HUES48 (cell line): ENCODE data around the gene MYLK3.

Experiments
- H3K27ac ChIP-seq: one replicate; pipeline ENCODE4 v1.7.0; 2013; ENCODE audit warnings: low read depth, low read length, inconsistent platforms
- H3K27me3 ChIP-seq: 2 replicates; pipeline ENCODE4 v1.6.1; 2013; ENCODE audit warnings: mild to moderate bottlenecking, low read length; ENCODE audit not compliant: control insufficient read depth, insufficient read depth
- H3K36me3 ChIP-seq: 2 replicates; pipeline ENCODE4 v1.6.1; 2013; ENCODE audit warnings: low read length; ENCODE audit not compliant: control insufficient read depth, insufficient read depth
- H3K4me1 ChIP-seq: 2 replicates; pipeline ENCODE4 v1.6.1; 2013; ENCODE audit warnings: mild to moderate bottlenecking, low read length; ENCODE audit not compliant: control insufficient read depth, insufficient read depth
- H3K4me3 ChIP-seq: 2 replicates; pipeline ENCODE4 v1.5.1; 2013; ENCODE audit warnings: mild to moderate bottlenecking, low read depth, low read length
- H3K9ac ChIP-seq: 2 replicates; pipeline ENCODE4 v1.6.1; 2013; ENCODE audit warnings: mild to moderate bottlenecking, low read depth, low read length, moderate library complexity
- H3K9me3 ChIP-seq: 2 replicates; pipeline ENCODE4 v1.6.1; 2013; ENCODE audit warnings: low read length; ENCODE audit not compliant: control insufficient read depth, insufficient read depth

MYLK3 gene

DNA sequence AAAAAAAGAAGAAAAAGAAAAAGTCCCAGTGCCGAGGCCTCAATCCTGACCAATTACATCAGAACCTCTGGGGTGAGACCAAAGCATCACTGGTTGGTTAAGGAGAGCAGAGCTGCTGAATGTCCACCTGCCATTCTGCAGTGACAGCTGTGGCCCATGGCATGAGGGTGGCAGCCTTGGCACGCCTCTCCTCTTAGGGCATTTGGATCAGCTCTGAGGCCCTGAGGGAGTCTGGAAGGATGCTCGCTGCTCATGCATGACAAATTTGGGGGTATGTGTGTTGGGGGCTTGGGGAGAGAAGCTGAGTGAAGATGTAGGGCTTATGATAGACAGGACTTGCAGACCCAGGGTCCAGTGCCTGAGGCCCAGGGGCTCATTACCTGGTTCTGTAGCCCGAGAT lies 26.3 kb downstream of the MYLK3 start:
- no peak overlapping the region for H3K4me3 ChIP-seq
- H3K9ac ChIP-seq: no peak overlapping the region
- peaks cover 5% of the 10 kb centered on the region for H3K9me3 ChIP-seq
- no peak overlapping the region for H3K27ac ChIP-seq
- H3K36me3 ChIP-seq: no peaks in the 10 kb centered on the region
- H3K4me1 ChIP-seq: no peaks in the 10 kb centered on the region
- H3K27me3 ChIP-seq: no peaks in the 10 kb centered on the region

DNA sequence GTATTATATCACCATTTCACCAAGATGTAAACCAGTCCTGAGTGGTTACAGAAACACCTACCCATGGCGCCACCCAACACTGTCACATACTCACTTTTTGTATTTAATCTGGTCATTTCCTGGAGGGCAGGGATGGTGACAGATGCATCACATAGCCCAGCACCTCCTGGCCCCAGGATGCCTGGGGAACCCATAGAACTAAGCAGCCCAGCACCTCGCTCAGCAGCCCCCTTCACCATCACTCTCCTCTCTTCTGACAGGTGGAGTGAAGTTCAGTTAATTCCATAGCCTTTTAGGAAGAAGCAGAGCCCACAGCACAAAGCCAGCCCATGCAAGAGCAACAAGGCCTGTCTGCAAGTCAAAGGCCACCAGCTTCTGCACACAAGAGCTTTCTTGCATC lies 27.5 kb downstream of the MYLK3 start:
- Histone ChIP-seq H3K4me3 (no peak overlapping the region), H3K4me1 (no peaks in the 10 kb centered on the region), H3K27ac (no peak overlapping the region), H3K9ac (no peak overlapping the region), H3K27me3 (no peaks in the 10 kb centered on the region), H3K9me3 (peaks cover 5% of the 10 kb centered on the region), H3K36me3 (no peaks in the 10 kb centered on the region)

DNA sequence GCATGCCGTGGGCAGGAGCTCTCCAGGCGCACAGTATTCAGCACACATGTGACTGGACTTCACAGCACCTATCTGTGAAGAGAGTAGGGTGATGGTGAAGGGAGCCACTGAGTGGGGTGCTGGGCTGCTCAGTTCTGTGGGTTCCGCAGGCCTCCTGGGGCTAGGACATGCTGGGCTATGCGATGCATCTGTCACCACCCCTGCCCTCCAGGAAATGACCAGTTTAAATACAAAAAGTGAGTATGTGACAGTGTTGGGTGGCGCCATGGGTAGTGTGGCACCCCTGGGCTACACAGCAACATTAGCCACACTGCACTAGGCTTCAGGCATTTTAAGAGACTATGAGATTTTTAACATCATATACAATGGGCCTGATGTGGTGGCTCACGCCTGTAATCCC lies 28.6 kb downstream of the MYLK3 start:
- Histone ChIP-seq H3K9ac (no peak overlapping the region), H3K4me1 (no peaks in the 10 kb centered on the region), H3K4me3 (no peak overlapping the region), H3K9me3 (peaks cover 3% of the 10 kb centered on the region), H3K36me3 (no peaks in the 10 kb centered on the region), H3K27ac (no peak overlapping the region), H3K27me3 (no peaks in the 10 kb centered on the region)

DNA sequence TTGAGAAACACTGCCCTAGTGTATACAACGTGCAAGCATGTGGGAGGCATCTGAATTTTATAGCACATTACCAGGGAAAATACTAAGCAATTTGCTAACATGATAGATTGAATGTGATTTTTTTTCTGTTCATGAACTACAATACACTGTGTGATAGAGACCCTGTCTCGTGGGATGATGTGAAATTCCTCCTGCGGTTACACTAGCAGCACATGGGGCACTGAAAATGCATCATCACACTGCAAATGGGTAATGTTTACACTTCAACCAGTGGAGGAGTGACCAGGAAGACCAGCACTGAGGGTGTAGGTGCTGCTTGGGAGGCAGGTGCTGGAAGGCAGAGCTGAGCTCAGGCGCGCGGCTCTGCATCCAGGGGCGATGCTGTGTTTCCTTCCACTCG lies 29.9 kb downstream of the MYLK3 start:
- H3K4me1 ChIP-seq: no peaks in the 10 kb centered on the region
- H3K36me3 ChIP-seq: no peaks in the 10 kb centered on the region
- H3K27ac ChIP-seq: no peak overlapping the region
- no peak overlapping the region for H3K4me3 ChIP-seq
- H3K9me3 ChIP-seq: no peaks in the 10 kb centered on the region
- H3K27me3 ChIP-seq: no peaks in the 10 kb centered on the region
- no peak overlapping the region for H3K9ac ChIP-seq

DNA sequence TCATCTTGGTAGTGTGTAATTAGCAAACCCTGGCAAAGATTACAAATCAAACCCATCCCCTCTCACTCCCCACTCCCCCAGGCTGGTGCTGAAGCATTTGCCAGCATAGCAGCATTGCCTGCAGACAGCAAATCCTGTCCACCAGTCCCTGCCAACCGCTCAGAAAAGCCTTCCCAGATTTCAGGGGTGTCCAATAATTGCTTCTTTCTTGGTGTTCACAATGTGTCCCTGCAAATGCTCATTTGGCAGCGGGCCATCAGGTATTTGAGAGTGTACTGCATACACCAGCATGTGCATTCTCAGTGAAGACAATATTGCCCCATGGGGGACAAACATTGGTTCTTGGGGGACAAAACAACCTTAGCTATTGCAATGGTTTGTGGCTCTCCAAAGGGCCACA lies 30.5 kb downstream of the MYLK3 start:
- Histone ChIP-seq H3K4me3 (no peak overlapping the region), H3K36me3 (no peaks in the 10 kb centered on the region), H3K9ac (no peak overlapping the region), H3K27ac (no peak overlapping the region), H3K27me3 (no peaks in the 10 kb centered on the region), H3K9me3 (no peaks in the 10 kb centered on the region), H3K4me1 (no peaks in the 10 kb centered on the region)

DNA sequence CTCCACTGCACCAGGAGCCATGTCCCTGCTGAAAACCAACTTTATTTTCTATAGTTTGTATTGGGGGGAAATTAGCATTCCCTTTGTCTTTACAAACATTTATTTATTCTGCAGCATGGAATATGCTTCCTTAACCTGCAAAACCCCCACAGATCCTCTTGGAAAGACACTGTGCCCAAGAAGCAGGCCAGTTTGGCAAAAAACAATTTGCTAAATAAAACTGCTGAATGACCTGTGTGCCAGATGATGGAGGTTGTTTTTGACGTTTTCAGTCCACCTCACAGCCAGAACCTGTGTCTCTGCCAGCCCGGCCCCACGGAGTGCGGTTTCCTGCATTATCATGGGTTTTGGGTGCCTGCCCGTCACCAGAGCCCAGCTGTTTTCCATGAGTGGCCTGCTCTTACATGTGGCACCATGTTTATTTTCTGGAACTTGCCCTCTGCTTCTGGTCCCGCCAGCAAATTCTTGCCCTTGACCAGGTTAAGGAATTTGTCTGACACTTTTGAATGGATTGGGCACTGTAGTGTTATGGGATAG lies 32.3 kb downstream of the MYLK3 start:
- no peaks in the 10 kb centered on the region for H3K27me3 ChIP-seq
- H3K36me3 ChIP-seq: no peaks in the 10 kb centered on the region
- no peak overlapping the region for H3K4me3 ChIP-seq
- no peak overlapping the region for H3K9ac ChIP-seq
- no peaks in the 10 kb centered on the region for H3K4me1 ChIP-seq
- H3K27ac ChIP-seq: no peak overlapping the region
- H3K9me3 ChIP-seq: no peaks in the 10 kb centered on the region

DNA sequence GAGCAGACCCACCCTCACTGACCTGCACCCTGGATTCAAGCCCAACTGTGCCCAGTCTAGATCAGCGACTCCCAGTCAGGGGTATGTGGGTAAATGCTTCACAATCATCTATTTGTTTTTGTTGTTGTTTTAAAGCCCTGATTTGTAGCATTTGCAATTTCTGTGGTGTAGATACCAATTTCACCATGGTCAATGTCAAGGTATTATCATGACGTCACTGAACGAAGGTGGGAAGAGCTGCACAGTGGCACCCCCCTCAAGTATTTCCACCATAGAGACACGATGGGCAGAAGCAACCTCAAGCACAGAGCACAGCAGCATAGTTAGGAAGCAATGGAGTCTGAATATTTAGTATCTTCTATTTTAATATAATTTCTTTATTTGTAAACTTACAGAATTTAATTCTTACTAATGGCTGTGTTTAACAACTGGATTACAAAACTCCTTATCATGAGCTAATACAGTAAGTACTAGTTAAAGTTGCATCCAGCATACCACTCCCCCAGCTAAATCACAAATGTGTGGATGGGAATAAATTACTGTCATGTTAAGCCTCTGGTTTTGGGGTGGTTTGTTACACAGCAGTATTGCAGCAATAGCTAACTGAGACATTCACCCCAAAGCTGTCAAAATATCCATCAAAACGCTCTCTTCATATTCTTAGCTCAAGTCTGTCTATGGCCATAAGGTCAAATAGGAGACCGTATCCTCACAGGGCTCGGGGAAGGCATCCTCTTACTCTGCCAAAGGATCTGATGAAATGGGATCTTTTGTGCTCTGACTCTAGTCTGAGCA lies 33.1 kb downstream of the MYLK3 start:
- Histone ChIP-seq H3K9ac (no peak overlapping the region), H3K4me3 (no peak overlapping the region), H3K27ac (no peak overlapping the region), H3K36me3 (no peaks in the 10 kb centered on the region), H3K9me3 (no peaks in the 10 kb centered on the region), H3K27me3 (no peaks in the 10 kb centered on the region), H3K4me1 (no peaks in the 10 kb centered on the region)

DNA sequence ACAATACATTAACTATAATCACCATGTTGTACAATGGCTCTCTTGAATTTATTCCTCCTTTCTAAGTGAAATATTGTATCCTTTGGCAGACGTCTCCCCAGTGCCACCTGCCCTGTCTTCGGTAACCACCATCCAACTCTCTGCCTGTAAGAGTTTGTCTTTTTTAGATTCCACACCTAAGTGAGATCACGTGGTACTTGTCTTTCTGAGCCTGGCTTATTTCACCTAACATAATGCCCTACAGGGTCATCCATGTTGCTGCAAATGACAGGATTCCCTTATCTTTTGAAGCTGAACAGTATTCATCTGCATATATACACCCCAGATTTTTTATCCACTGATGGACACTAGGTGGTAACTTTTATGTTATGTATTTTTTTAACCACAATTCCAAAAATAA lies 34.5 kb downstream of the MYLK3 start:
- Histone ChIP-seq H3K4me3 (no peak overlapping the region), H3K36me3 (no peaks in the 10 kb centered on the region), H3K4me1 (no peaks in the 10 kb centered on the region), H3K27ac (no peak overlapping the region), H3K27me3 (no peaks in the 10 kb centered on the region), H3K9me3 (no peaks in the 10 kb centered on the region), H3K9ac (no peak overlapping the region)

DNA sequence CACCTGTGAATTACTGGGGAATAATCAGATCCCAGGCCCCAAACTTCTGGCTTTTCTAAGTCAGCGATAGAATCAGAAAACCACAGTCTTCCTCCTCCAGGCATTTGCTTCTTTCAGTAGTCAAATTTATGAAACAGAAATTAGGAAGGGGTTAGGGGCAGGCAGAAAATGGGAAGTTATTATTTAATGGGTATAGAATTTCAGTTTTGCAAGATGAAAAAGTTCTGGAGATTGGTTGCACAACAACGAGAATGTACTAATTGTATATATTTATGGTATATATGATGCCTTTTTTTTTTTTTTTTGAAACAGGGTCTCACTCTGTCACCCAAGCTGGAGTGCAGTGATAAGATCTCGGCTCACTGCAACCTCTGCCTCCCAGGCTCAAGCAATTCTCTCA lies 35.2 kb downstream of the MYLK3 start:
- no peaks in the 10 kb centered on the region for H3K4me1 ChIP-seq
- H3K36me3 ChIP-seq: no peaks in the 10 kb centered on the region
- no peak overlapping the region for H3K9ac ChIP-seq
- H3K27ac ChIP-seq: no peak overlapping the region
- H3K9me3 ChIP-seq: no peaks in the 10 kb centered on the region
- no peak overlapping the region for H3K4me3 ChIP-seq
- H3K27me3 ChIP-seq: no peaks in the 10 kb centered on the region

DNA sequence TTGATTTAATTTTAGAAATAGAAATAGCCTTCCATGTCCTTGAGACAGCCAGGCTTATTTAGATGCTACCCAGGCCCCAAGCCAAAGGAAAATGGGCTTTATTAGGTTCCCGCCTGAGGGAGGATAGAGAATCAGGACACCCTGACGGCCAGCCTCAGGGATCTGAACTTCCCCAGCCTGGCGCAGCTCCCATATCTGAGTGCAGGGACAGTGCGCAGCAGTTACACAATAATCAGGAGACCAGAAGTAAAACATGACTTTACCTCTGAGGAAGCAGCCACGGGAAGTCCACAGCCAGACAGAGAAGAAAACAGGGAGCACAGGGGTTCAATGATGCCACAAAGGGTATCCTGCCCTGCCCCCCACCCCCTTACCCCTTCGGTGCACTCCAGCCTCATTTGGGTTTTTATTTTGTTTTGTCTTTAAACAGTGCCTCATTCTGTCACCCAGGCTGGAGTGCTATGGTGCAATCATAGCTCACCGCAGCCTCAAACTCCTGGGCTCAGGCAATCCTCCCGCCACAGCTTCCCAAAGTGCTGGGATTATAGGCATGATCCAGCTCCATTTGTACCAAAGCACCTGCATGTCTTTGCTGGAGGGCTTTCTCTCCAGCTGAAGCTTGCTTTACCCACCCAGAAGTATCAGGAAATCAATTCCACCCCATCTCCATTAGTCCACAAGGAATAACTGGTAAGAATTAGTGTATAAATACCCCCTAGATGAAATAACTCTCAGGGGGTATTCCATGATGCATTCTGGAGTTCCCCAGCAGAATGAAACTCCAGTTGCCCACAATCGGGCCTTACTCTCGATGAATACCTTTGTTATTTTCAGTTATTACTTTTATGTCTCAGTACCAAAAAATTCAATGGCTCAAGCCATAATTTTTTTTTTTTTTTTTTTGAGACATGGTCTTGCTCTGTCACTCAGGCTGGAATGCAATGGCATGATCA lies 36.8 kb downstream of the MYLK3 start:
- H3K9me3 ChIP-seq: no peaks in the 10 kb centered on the region
- H3K27me3 ChIP-seq: no peaks in the 10 kb centered on the region
- H3K4me1 ChIP-seq: no peaks in the 10 kb centered on the region
- no peaks in the 10 kb centered on the region for H3K36me3 ChIP-seq
- no peak overlapping the region for H3K4me3 ChIP-seq
- H3K9ac ChIP-seq: no peak overlapping the region
- H3K27ac ChIP-seq: no peak overlapping the region

DNA sequence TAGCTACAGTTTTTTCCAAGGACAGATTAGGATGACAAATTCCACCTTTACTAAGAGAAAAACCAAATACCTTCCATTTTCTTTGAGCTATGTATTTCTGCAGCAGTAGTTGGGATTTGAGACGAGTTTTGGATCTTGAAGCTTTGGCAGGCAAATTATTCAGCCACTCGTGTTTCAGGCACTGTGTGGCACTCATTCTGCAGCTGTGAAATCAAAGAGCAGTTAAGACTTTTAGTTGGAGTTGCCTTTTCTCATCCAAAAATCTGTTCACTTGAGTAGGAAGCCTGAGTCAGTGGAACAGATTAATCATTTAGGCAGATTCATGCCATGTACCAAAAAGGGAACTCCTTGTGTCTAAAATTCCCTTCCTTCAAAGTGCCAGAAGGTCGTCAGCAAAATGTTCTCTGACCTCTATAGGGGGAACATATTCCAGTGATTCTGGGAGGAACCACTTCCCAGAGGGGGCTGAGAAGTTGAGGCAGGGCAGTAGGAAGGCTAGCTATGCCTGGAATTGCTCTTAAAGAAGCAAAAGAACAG lies 38.6 kb downstream of the MYLK3 start:
- Histone ChIP-seq H3K27me3 (no peaks in the 10 kb centered on the region), H3K4me1 (no peaks in the 10 kb centered on the region), H3K27ac (no peak overlapping the region), H3K9ac (no peak overlapping the region), H3K4me3 (no peak overlapping the region), H3K9me3 (no peaks in the 10 kb centered on the region), H3K36me3 (no peaks in the 10 kb centered on the region)
